HG03159 (cell line): ENCODE measurements around the gene ICA1.

Experiments
- ATAC-seq: cut with Tn5 transposase; IDR thresholded peaks from one replicate; pipeline ENCODE4 v1.9.1; 2021; ENCODE audit warnings: mild to moderate bottlenecking, moderate library complexity; ENCODE audit not compliant: unreplicated experiment

The ICA1 gene

DNA sequence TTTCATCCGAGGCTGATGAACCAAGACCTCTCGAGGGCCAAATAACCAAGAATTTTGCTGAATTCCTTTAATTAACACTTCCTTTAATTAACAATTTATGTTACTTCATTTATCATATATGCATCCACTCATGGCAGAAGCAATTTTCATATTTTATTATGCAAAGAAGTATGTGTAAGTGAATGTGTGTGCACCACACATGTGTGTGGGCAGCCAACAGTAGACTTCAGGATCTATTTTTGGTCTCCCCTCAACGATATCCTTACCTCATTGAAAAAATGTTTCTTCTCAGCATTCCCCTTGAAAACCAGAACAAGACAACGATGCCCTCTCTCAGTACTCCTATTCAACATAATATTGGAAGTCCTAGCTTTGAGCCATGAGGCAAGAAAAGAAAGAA is 96.8 kb downstream of the ICA1 start:
- no peak for ATAC-seq

DNA sequence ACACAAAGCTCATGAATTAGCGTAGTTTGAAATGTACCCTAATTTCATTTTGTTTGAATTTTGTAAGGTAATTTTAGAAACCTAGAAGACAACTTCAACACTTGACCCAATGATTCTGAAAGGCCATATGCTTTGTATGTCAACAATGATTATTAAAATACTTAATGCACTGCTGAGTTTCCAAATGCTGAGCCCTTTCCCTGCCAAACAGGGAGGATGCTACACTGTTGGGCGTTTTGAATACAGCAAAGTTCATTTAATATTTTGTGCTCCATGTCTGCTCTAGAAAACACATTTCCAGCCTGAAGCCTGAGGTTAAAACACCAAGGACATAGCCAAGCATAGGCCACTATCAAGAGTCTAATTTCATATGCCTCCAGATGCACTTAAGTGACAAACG is 99.8 kb downstream of the ICA1 start:
- ATAC-seq = no peak

- no peak for ATAC-seq
Measured at GRCh38 chr7:8161364-8161828, 100.6 kb downstream of the ICA1 start.

DNA sequence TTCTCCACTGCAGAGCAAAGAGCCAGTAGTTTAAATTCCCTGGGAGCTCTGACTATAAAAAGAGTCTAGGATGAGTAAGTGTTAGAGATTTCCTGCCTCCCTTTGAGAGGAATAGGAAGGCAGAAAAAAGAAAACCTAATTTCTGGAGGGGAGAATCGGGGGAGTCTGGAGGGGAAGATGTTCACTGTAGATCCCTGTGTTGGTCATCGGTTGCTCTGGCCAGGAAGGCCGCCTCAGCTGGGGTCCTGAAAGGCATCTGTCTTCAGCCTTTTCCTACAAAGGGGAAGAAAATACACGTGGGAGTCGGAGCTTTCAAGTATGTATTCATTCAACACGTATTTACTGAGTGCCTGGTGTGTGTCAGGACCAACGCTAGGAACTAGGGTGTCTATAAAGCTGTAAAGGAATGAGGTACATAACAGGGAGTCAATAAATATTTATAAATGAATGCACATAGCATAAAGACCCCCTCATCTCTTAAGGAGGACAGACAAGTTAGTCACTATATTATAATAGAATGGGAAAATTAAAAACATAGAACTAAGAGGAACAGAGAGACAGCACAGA is 101.1 kb downstream of the ICA1 start:
- ATAC-seq = no peak

DNA sequence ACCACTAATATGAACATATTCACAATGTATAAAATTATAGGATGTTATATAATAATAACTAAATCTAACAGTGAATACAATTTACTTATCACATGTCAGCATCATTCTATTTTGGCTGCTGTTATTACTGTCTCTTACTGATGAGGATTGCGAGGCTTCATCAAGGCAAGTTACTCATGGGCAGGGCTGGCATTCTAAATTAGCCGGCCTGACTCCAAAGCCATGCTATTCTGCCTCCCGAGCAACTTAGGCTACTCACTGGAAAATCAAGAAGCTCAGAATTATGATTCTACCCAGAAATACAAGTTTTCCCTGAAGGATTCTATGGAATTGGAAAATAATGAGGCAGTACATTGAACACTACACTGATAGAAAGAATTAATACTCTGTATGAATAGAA is 101.7 kb downstream of the ICA1 start:
- no peak for ATAC-seq

DNA sequence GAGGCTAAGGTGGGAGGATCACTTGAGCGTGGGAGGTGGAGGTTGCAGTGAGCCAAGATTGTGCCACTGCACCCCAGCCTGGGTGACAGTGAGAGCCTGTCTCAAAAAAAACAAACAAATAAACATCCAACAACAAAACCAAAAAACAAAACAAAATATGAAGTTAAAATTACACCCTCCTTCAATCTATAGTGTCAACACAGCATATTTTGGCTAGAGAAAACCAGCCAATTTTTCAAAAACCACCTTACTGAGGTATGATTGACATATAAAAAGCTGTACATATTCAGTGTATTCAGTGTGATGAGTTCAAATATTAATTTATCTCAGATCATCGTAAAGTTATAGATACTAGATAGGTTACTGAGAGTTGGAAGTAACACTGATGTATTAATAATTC is 102.4 kb downstream of the ICA1 start:
- no peak for ATAC-seq

GRCh38 chr7:8157296-8157695 is 104.7 kb downstream of the ICA1 start:
- ATAC-seq = no peak

GRCh38 chr7:8155836-8156235 is 106.1 kb downstream of the ICA1 start:
- ATAC-seq = no peak

- ATAC-seq = no peak
Measured at GRCh38 chr7:8154272-8154671, 107.7 kb downstream of the ICA1 start.

- no peak for ATAC-seq
Measured at GRCh38 chr7:8152489-8153192, 109.3 kb downstream of the ICA1 start.

- no peak for ATAC-seq
Measured at GRCh38 chr7:8151161-8151725, 110.7 kb downstream of the ICA1 start.

GRCh38 chr7:8149222-8149621 is 112.7 kb downstream of the ICA1 start:
- peak; percentile 54 for ATAC-seq

- ATAC-seq = no peak
Measured at GRCh38 chr7:8147760-8148463, 114.1 kb downstream of the ICA1 start.

- no peak for ATAC-seq
Measured at GRCh38 chr7:8146788-8147413, 115.1 kb downstream of the ICA1 start.

DNA sequence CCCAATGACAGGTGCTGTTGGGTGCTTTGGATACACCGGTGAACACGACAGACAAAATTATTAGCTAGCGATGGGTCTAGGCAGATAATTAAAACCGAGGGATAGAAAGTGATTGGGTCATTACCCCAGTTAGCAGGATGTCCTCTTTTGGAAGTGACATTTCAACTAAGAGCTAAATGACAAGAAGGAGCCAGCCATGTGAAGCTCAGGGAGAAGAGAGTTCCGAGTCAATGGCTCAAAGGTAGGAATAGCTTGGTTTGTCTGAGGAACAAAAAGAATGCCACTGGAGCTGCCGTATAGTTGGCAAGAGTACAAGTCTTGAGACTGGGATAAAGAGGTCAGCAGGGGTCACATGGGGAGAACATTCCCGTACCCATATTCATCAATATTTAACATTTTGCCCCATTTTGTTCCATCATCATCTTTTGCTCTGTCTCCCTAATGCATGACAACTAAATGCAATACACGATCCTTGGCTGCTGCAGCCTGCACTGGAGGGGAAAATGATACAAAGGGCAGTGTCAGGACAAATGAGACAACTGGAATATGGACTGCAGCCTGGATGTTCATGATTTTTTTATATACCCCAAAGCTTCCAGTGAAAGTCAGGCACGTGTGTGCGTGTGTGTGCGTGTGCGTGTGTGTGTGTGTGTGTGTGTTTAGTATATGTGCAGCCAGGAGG is 115.7 kb downstream of the ICA1 start:
- ATAC-seq = no peak

GRCh38 chr7:8144856-8145255 is 117.1 kb downstream of the ICA1 start:
- ATAC-seq = no peak

- no peak for ATAC-seq
Measured at GRCh38 chr7:8143151-8143874, 118.7 kb downstream of the ICA1 start.

GRCh38 chr7:8142477-8142876 is 119.5 kb downstream of the ICA1 start:
- ATAC-seq = no peak

GRCh38 chr7:8141070-8141469 is 120.9 kb downstream of the ICA1 start:
- no peak for ATAC-seq

DNA sequence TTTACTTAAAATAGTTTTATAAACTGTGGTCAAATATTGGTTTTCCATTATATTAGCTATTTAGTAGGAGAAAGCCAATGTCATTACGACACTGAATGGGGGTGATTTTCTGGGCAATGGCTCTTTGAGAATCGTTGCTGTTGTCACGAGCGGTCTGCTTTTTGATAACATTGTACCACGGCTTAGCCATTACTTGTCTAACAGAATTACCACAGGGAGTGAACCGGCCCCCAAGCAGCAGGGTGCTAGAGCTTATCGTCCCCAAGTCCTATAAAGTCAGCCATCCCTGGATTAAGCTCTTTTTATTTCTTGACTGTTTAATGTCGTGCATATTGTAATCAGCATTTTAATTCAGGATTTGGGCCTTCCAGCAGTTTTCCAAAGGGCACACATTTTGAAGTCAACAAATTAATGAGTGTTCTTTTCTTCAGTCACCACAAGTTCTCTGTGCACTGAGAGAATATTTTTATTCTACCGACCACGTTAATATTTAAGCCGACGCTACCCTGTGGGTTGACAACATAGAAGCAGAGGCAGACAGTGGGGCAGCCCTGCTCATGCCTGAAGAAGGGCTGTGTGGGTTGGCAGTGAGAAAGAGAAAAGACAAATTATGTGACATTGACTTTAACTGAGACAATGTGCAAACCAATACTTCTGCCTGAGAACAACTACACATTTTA is 125.8 kb downstream of the ICA1 start:
- no peak for ATAC-seq
